K562 (cell line): ENCODE results near the gene PLPP7. TPM values are rescaled to one million over a fixed set of nuclear protein-coding genes. Genes with fewer than 3 reads are reported as not detected.

Experiments
- AFF1 ChIP-seq, 2 experiments: fragments of 450-650 bp; IDR thresholded peaks; 2 replicates each; pipeline ENCODE4 v1.6.1; 2018; ENCODE audit warnings: mild to moderate bottlenecking in 2 of 2, low read depth in 1 of 2; ENCODE audit not compliant: partially characterized antibody in 2 of 2
- ATF3 ChIP-seq, 2 experiments: fragments of 450-650 bp in 1 of 2; sonication (generic) in 1 of 2; formaldehyde crosslinking in 1 of 2; IDR thresholded peaks in 1 of 2; conservative IDR thresholded peaks in 1 of 2; 2 replicates each; pipeline versions ENCODE4 v1.6.1 to v1.8.1; 2016 to 2023; ENCODE audit warnings: mild to moderate bottlenecking in 2 of 2, moderate library complexity in 2 of 2, inconsistent platforms in 1 of 2, missing genetic modification reagents in 1 of 2
- ATF4 ChIP-seq: fragments of 450-650 bp; formaldehyde crosslinking; IDR thresholded peaks from 2 replicates; pipeline ENCODE4 v1.4.0; 2022; ENCODE audit warnings: mild to moderate bottlenecking, moderate library complexity
- CREB3L1 ChIP-seq: fragments of 450-650 bp; IDR thresholded peaks from 2 replicates; pipeline ENCODE4 v1.6.1; 2014; ENCODE audit warnings: low read depth, mild to moderate bottlenecking, moderate library complexity, borderline replicate concordance
- HCFC1 ChIP-seq: IDR thresholded peaks from 2 replicates; pipeline ENCODE4 v1.6.1; 2012; ENCODE audit warnings: low read depth, low read length, improper control_type of control experiment
- KLF1 ChIP-seq: fragments of 450-650 bp; IDR thresholded peaks from 2 replicates; pipeline ENCODE4 v1.6.1; 2016; ENCODE audit warnings: missing genetic modification characterization, missing compliant biosample characterization
- L3MBTL2 ChIP-seq: fragments of 450-650 bp; IDR thresholded peaks from 2 replicates; pipeline ENCODE4 v1.6.1; 2016; ENCODE audit warnings: mild to moderate bottlenecking, moderate library complexity
- NRF1 ChIP-seq, 2 experiments: fragments of 450-650 bp; IDR thresholded peaks in 1 of 2; conservative IDR thresholded peaks in 1 of 2; 2 replicates each; pipeline ENCODE4 v1.6.1; 2014; ENCODE audit warnings: mild to moderate bottlenecking in 2 of 2
- PHF20 ChIP-seq: fragments of 450-650 bp; IDR thresholded peaks from 2 replicates; pipeline ENCODE4 v1.6.1; 2018; ENCODE audit not compliant: partially characterized antibody
- PKNOX1 ChIP-seq: fragments of 450-650 bp; IDR thresholded peaks from 2 replicates; pipeline ENCODE4 v1.6.1; 2016
- TCF7L2 ChIP-seq: fragments of 150-350 bp; IDR thresholded peaks from 2 replicates; pipeline ENCODE4 v1.6.1; 2016; ENCODE audit warnings: low read depth, mild to moderate bottlenecking, low read length, moderate library complexity
- TFAP4 ChIP-seq: sonication (generic); formaldehyde crosslinking; IDR thresholded peaks from 2 replicates; pipeline ENCODE4 v1.8.0; 2022; ENCODE audit warnings: missing genetic modification reagents, mild to moderate bottlenecking, moderate library complexity, borderline replicate concordance
- ZBTB33 ChIP-seq: sonication (generic); formaldehyde crosslinking; IDR thresholded peaks from 2 replicates; pipeline ENCODE4 v1.8.1; 2023; ENCODE audit warnings: mild to moderate bottlenecking, missing genetic modification reagents
- ZNF143 ChIP-seq: sonication (generic); formaldehyde crosslinking; IDR thresholded peaks from 2 replicates; pipeline ENCODE4 v1.9.0; 2022; ENCODE audit warnings: mild to moderate bottlenecking, missing genetic modification reagents
- polyA plus RNA-seq, 8 experiments: library from polyadenylated mRNA; depleted of rRNA in 4 of 8; stranded (reverse) in 5 of 8; unstranded in 3 of 8; fragments of >200 nt; fragmentation: Nextera tagmentation in 2 of 8; fragmentation: Illumina TruSeq in 1 of 8; extraction: Ambion mirVana in 2 of 8; extraction: Trizol in 1 of 8; gene quantifications; 2 replicates each; pipeline versions ENCODE4 v1.2.1 to v1.2.3, GENCODE V29; 2011 to 2014; ENCODE audit warnings: inconsistent platforms in 1 of 8, missing spikeins in 1 of 8
- total RNA-seq, 7 experiments: library from RNA; depleted of rRNA in 6 of 7; stranded (reverse); fragments of >200 nt in 6 of 7; fragmentation: Illumina TruSeq in 2 of 7; extraction: Trizol in 2 of 7; gene quantifications; 2 replicates each; pipeline versions ENCODE4 v1.2.1 to v1.2.3, GENCODE V29; 2011 to 2021; ENCODE audit warnings: low replicate concordance in 1 of 7

The PLPP7 gene
- total and polyA plus RNA-seq, 9 of the 15 experiments (the other 6 are each of a cell fraction or from before 2014, with no cell fraction given) = 0.09 to 0.93 (median 0.18) TPM; not detected in 4

- TF ChIP-seq TFAP4 (CRISPR knock-in tag) (peak; percentile 83), L3MBTL2 (peak; percentile 48; the same call in 1 of the 2 replicates), PHF20 (peak; percentile 28), AFF1 (IDR thresholded peaks at IDR 0.05; ENCODE audit: low read depth in 1 of 2, partially characterized antibody in 2 of 2) (peak in 1 of 2 experiments; percentile 57), ATF3 (IDR thresholded peaks at IDR 0.05) (peak; percentile 60), ATF3 (CRISPR knock-in tag; conservative IDR thresholded peaks at IDR 0.05) (no peak), ZBTB33 (peak; percentile 83), ZNF143 (CRISPR knock-in tag) (peak; percentile 86), HCFC1 (peak; percentile 90), TCF7L2 (no peak), KLF1 (tag) (no peak), NRF1 (conservative IDR thresholded peaks at IDR 0.05 in 1 of 2, IDR thresholded peaks at IDR 0.05 in 1 of 2) (0 out of 4 replicates have a peak, but pooled peaks have one; percentile 17 to 24), CREB3L1 (peak; percentile 66; the same call in 1 of the 2 replicates), PKNOX1 (no peak), ATF4 (no peak)
Measured at GRCh38 chr9:131289301-131290035, at the start of gene PLPP7 (continued).
